B cell (primary cell): ENCODE results near the gene SMCO1.

ENCODE experiments used
- EZH2 ChIP-seq: IDR thresholded peaks from 2 replicates; pipeline ENCODE4 v1.6.1; 2012; ENCODE audit warnings: borderline replicate concordance, low read depth, mild to moderate bottlenecking, moderate library complexity, low read length; ENCODE audit not compliant: insufficient read depth, poor library complexity, severe bottlenecking
- TF ChIP-seq, protein P1 (sequence below): fragments of 200-600 bp; IDR thresholded peaks from one replicate; pipeline ENCODE4 v1.8.0; 2022; ENCODE audit warnings: antibody characterized with exemption, mild to moderate bottlenecking

DNA sequence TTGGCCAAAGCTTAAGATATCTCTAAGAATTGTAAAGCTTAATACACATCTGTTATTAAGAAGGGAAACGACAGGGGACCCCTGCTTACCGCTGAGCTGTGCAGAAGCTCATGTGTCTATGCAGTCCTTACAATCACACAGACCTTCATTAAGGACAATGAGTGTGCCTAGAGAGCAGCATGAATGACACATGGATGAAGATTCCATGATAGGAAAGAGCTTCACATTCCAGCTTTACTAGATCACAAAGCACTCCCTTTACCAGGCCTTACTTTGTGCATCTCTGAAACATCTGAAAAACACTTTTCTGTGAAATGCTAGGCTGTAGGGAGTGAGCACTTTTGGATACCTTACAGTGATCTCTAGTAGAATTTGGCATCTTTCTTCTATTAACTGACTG, 43.6 kb downstream of the SMCO1 start:
- TF ChIP-seq, protein P1, sequence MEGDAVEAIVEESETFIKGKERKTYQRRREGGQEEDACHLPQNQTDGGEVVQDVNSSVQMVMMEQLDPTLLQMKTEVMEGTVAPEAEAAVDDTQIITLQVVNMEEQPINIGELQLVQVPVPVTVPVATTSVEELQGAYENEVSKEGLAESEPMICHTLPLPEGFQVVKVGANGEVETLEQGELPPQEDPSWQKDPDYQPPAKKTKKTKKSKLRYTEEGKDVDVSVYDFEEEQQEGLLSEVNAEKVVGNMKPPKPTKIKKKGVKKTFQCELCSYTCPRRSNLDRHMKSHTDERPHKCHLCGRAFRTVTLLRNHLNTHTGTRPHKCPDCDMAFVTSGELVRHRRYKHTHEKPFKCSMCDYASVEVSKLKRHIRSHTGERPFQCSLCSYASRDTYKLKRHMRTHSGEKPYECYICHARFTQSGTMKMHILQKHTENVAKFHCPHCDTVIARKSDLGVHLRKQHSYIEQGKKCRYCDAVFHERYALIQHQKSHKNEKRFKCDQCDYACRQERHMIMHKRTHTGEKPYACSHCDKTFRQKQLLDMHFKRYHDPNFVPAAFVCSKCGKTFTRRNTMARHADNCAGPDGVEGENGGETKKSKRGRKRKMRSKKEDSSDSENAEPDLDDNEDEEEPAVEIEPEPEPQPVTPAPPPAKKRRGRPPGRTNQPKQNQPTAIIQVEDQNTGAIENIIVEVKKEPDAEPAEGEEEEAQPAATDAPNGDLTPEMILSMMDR, result no peak
- no peak for TF ChIP-seq EZH2
